MM.1S (cell line): ENCODE data around the gene CROCC2.

Experiments
- EZH2 ChIP-seq: fragments of 300-600 bp; sonication (generic); optimal IDR thresholded peaks from 2 replicates; pipeline ENCODE3; 2017; ENCODE audit warnings: low read depth, mild to moderate bottlenecking, antibody characterized with exemption, low read length, mixed read lengths
- TF ChIP-seq, protein P1 (sequence below): fragments of 300-600 bp; sonication (generic); IDR thresholded peaks from 2 replicates; pipeline ENCODE4 v1.5.1; 2016; ENCODE audit warnings: antibody characterized with exemption, low read length, mixed read lengths

GRCh38 chr2:241039416-241039815 lies 133.3 kb downstream of the CROCC2 start:
- TF ChIP-seq, protein P1, sequence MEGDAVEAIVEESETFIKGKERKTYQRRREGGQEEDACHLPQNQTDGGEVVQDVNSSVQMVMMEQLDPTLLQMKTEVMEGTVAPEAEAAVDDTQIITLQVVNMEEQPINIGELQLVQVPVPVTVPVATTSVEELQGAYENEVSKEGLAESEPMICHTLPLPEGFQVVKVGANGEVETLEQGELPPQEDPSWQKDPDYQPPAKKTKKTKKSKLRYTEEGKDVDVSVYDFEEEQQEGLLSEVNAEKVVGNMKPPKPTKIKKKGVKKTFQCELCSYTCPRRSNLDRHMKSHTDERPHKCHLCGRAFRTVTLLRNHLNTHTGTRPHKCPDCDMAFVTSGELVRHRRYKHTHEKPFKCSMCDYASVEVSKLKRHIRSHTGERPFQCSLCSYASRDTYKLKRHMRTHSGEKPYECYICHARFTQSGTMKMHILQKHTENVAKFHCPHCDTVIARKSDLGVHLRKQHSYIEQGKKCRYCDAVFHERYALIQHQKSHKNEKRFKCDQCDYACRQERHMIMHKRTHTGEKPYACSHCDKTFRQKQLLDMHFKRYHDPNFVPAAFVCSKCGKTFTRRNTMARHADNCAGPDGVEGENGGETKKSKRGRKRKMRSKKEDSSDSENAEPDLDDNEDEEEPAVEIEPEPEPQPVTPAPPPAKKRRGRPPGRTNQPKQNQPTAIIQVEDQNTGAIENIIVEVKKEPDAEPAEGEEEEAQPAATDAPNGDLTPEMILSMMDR = no peak
- TF ChIP-seq EZH2 = no peak
